GM18867 (cell line): ENCODE measurements around the gene EYA4.

Experiments
- ATAC-seq: cut with Tn5 transposase; IDR thresholded peaks from one replicate; pipeline ENCODE4 v1.9.1; 2021; ENCODE audit warnings: mild to moderate bottlenecking, moderate library complexity; ENCODE audit not compliant: unreplicated experiment

EYA4 gene

GRCh38 chr6:133277900-133278545, 36.9 kb downstream of the EYA4 start:
- no peak for ATAC-seq

DNA sequence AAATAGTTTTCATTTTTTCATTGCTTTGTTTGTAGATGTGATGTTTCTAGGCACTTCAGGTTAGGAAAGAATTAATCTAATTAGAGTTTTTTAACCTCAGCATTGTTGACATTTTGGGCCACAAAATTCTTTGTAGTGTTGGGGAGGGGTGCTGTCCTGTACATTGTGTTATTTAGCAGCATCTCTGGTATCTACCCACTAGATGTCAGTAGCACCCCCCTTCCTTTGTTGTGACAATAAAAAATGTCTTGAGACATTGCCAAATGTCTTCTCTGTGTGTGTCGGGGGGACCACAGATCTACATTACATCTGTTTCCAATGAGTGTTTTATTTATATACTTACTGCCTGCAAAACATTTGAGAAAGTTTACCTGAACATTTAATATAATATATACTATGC, 45.6 kb downstream of the EYA4 start:
- no peak for ATAC-seq

GRCh38 chr6:133288662-133289061, 47.5 kb downstream of the EYA4 start:
- no peak for ATAC-seq

DNA sequence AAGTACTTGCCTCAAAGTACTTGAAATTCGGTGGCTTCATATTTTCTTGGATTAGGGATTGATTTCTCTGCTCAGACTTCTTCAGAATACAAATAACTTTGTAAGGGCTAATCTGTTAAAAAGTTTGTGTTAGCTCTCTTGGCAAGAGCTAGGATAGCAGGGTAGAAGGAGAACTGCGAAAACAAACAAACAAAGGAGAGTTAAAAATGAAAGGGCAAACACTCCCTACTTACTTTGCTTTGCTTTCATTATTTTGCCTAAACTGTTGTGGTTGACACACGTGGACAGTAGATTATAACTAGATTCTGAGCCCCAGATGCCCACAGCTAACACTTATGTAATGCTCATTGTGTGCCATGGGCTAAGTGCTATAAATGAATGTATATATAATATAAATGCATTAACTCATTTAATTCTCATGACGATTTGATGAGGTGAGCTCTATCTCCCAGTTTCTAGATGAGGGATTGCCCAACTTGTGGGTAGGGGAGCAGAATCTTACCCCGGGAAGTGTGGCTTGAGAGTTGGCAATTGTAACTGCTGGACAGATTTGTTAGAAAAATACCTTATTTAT, 48.7 kb downstream of the EYA4 start:
- no peak for ATAC-seq

GRCh38 chr6:133290930-133291329, 49.8 kb downstream of the EYA4 start:
- no peak for ATAC-seq

GRCh38 chr6:133291671-133292070, 50.5 kb downstream of the EYA4 start:
- no peak for ATAC-seq

- no peak for ATAC-seq
Observed at GRCh38 chr6:133297657-133298056, 56.5 kb downstream of the EYA4 start.

GRCh38 chr6:133298335-133298734, 57.2 kb downstream of the EYA4 start:
- no peak for ATAC-seq

GRCh38 chr6:133298801-133299200, 57.6 kb downstream of the EYA4 start:
- no peak for ATAC-seq

DNA sequence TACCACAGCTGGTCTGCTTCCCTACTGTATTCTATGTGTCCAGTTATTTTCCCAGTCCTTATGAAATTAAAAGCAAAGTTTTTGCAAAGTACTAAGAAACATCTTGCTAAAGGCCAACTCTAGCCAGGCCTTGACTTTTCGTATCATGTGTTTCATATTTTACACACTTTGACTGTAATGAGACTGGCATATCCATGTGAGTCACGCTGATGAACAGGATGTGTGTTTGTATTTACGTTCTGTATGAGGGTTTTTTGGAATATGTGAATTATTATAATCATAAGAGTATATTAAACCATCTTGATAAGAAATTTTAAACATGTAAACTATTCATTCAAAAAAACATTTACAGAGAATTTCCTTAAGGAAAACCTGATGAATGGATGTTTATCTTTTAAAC, 59.7 kb downstream of the EYA4 start:
- ATAC-seq: no peak

- ATAC-seq: no peak
Observed at GRCh38 chr6:133301835-133302234, 60.7 kb downstream of the EYA4 start.

DNA sequence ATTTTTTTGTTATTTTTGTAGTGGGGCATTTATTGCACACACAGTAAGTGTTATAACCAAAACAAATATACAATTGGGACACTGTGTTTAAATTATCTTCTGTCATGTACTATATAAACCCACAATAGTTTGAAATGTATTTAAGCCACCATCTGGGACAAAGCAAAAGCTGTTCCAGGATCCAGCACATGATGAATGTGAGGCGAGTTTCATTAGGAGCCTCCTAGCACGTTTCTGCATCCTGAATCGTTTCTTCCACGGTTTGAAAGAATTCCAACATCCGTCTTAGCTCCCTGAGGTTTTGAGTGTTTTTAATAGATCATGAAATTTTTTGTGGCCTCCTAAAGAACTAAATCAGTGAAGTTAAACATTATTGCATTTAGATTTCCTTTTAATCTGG, 65.8 kb downstream of the EYA4 start:
- ATAC-seq: no peak

- ATAC-seq: no peak
Observed at GRCh38 chr6:133309579-133309978, 68.4 kb downstream of the EYA4 start.

DNA sequence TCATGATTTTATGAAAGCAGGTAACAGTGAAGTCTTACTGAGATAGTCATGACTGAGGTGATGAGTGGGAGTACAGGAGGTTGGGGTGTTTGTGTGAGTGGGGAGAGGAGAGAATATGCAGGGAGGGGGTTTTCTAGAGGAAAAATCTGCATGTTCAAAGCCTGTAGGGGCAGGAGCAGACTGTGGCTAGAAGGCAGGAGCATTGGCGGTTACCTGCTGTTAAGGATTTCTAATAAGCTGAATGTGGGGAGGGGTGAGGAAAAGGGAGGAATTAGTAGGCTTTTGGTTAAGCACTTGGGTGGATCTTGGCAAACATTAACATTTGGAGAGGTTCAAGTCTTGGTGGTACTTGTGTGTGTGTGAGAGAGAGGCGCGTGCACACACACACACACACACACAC, 70.8 kb downstream of the EYA4 start:
- no peak for ATAC-seq

DNA sequence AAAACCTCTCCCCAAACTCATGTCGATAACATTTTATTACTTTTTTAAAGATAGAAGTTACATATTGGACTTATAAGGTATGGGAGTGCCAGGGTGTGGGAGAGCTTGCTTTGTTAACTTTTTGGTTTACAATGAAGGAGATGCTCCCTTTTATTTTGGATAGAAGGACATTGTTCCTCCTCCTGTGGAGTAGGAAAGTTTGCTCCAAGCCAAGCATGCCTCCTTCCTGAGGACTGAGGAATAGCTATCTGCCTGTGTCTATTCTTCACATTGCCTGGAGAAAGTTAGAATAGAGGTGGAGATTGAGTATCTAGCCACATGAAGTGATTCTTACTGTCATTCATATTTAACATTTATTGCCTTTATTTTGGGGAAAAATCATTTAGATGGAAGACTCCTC, 71.9 kb downstream of the EYA4 start:
- no peak for ATAC-seq

- ATAC-seq: no peak
Observed at GRCh38 chr6:133314947-133315346, 73.8 kb downstream of the EYA4 start.

DNA sequence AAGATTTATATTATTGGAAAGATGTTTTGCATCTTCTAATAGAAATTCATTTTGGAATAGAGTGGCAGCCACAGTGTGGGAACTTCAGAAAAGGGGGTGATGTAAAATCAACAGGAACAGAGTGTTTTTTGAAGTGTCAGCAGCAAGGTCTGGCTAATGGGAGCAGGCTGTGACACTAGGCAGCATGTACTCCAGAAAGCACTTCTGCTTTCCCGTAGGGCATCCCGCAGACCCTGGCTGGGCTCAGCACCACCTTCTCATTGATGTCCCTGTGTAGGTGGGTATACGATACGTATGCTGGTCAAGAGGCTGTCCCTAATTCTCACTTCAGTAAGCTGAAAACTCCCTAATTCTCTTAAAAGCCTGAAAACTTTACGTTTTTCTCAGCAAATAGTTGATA, 74.7 kb downstream of the EYA4 start:
- ATAC-seq: no peak

- no peak for ATAC-seq
Observed at GRCh38 chr6:133317704-133318103, 76.5 kb downstream of the EYA4 start.

GRCh38 chr6:133326584-133326983, 85.4 kb downstream of the EYA4 start:
- ATAC-seq: no peak

DNA sequence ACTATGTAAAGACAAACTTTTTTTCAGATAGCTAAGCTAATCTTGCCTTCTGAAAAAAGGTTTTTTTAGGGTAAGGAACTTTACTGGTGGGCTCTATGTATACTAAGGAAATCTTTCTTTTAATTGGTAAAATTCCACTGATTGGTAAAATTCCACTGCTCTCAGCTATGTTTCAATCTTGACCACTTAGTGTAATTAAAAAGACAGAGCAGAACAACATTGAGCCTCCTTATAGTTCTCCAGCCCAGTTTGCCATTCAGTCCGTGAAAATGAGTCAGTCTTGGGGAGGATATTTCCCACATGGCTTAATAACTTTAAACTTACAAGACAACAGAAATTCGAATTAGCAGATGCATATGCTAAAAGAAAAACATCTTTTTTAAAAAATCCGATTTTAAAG, 92.7 kb downstream of the EYA4 start:
- ATAC-seq: no peak

- ATAC-seq: no peak
Observed at GRCh38 chr6:133337308-133337707, 96.2 kb downstream of the EYA4 start.

GRCh38 chr6:133339543-133340384, 98.6 kb downstream of the EYA4 start:
- ATAC-seq: no peak
